Measurements from ENCODE around the gene FOXO3.

Gene FOXO3

DNA sequence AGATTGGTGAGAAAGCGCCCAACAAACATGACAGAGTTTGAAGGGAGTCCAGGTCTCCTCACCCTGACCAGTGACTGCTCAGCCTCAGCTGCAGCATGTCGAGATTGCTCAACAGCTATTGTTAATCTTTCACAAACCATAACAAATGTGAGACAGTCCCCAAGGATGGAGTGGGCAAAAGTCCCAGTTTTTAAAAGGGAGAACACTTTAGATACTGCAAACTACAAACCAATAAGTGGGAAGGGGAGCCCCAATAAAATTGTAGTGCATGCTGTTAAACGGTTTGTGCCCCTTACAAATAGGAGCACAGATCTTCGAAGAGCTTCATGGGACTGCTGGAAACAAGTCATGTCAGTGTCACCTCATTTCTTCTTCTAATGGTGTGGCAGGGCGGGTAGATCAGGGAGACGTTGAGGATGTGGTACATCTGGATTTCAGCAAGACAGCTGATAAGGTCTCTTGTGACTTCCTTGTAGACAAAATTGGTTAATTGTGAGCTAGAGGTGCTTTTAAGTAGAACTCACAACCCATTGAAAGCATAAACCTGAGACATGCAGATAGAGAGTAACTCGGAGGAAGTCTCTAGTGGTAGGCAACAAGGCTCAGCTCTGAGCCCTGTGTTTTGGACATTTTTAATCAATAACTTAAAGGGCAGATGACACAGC lies 153.5 kb downstream of the FOXO3 start:
- TF ChIP-seq, protein P1, sequence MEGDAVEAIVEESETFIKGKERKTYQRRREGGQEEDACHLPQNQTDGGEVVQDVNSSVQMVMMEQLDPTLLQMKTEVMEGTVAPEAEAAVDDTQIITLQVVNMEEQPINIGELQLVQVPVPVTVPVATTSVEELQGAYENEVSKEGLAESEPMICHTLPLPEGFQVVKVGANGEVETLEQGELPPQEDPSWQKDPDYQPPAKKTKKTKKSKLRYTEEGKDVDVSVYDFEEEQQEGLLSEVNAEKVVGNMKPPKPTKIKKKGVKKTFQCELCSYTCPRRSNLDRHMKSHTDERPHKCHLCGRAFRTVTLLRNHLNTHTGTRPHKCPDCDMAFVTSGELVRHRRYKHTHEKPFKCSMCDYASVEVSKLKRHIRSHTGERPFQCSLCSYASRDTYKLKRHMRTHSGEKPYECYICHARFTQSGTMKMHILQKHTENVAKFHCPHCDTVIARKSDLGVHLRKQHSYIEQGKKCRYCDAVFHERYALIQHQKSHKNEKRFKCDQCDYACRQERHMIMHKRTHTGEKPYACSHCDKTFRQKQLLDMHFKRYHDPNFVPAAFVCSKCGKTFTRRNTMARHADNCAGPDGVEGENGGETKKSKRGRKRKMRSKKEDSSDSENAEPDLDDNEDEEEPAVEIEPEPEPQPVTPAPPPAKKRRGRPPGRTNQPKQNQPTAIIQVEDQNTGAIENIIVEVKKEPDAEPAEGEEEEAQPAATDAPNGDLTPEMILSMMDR (conservative IDR thresholded peaks at IDR 0.05; ENCODE audit: low read depth, low read length): no peak

DNA sequence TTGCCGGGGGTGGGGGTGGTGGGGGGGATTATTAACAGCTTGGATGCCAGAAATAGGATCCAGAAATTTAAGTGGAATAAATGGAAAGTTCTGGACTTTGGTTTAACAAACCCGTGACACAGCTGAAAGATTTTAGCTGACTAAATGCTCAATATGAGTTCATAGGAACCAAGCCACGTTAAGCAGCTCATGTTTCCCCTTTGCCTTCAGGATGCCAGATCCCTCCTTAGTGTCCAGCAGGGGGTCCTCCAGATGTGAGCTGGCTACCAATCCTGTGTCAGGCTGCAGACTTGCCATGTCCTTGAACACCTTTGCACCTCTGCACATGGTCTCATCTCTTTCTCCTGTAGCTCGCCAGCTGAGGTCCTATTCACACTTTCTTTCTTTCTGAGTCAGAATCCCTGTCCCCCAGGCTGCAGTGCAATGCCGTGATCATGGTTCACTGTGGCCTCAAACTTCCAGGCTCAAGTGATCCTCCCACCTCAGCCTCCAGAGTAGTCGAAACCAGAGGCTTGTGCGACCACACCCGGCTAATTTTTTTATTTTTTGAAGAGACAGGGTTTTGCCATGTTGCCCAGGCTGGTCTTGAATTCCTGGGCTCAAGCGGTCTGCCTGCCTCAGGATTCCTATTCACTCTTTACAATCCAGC lies 154.2 kb downstream of the FOXO3 start:
- no peak overlapping the region for H3K4me3 ChIP-seq (ENCODE audit: low read depth, low read length)
- DNase-seq (ENCODE audit: low read depth): peak; percentile 46
- TF ChIP-seq, protein P1 (conservative IDR thresholded peaks at IDR 0.05; ENCODE audit: low read depth, low read length): peak; percentile 18

More for the DNA sequence above, 153.5 kb downstream of the FOXO3 start:
- no peak overlapping the region for H3K4me3 ChIP-seq (ENCODE audit: low read depth, low read length)
- no peak for DNase-seq (ENCODE audit: low read depth)

DNA sequence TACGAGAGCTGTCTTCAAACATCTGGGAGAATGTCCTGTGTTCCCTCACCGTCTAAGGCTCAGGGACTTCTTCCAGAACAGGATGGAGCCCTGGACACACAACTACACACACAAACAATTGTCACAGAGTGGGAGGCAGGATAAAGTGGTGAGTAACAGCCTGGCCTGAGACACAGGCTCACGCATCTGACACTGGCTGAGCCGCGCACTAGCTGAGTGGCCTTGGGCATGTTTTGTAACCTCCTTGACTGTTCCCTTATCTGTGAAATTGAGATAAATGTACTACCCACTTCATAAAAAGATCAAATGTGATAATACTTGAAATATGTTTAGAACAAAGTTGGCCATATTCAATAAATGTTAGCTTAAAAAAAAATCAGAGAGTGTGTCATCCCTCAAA lies 155.1 kb downstream of the FOXO3 start:
- no peak overlapping the region for H3K4me3 ChIP-seq (ENCODE audit: low read depth, low read length)
- TF ChIP-seq, protein P1 (conservative IDR thresholded peaks at IDR 0.05; ENCODE audit: low read depth, low read length): no peak
- DNase-seq (ENCODE audit: low read depth): no peak

DNA sequence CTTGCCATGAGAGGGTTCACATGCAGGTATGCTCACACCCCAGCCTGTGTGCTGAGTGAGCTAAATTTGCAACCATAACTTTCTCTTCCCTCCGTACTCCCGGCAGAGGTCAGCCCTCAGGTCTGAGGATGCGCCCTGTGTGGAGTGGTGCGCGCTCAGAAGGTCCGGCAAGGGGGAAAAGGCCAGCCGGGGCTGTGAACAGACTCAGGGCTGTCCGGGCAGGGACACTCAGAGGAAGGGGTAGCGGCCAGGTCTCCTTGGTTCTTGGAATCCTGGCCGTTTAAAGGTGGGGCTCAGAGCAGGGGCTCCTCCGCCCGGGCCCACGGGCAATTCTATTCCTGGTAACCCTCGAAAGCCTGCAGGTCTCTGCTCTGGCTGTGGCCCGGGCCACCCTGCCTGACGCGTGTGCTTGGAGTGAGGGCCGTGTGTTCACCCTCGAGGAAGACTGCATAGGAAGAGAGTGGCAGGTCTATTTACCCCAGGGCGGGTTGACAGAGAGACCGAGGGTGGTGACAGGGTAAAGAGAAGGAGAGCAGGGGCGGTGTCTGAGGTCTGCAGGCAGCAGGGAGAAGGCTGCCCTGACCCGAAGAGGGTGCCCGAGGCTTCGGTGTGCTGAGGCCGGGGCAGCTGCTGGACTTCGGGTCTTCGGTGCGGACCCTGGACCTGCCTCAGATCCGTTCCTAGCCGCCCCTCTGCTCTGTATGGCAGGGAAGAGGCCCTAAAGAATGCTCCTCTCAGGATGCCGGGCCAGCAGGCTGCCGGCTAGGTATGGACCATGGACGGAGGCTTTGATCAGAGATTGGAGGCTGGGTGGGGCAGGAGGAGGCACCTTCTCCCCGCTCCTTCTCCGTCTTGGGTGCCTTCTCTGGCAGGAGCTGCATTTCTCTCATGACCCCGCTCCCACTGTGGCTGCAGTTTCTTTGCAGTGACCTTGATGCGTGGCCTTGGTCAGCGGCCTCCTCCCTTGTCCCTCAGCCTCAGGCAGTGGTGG lies 156.4 kb downstream of the FOXO3 start:
- DNase-seq (ENCODE audit: low read depth): no peak
- TF ChIP-seq, protein P1 (conservative IDR thresholded peaks at IDR 0.05; ENCODE audit: low read depth, low read length): no peak
- H3K4me3 ChIP-seq (ENCODE audit: low read depth, low read length): no peak overlapping the region

DNA sequence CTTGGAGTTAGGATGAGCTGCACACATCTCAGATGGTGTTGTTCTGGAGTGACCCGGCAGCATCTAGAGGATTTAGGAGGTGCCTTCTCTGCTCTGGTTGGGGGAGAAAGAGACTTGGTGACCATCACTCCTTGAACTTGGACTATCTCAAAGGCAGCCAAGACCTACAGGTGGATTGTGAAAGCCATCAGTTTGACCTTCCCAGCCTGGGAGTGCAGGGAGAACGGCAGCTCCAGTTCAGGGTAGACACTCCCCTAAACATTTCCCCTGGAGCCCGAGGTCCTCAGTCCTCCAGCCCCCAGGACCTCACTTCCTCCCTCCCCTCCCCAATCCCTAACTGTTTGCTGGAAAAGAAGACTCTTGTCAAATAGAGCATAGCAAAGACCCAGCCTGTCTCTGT lies 158.8 kb downstream of the FOXO3 start:
- DNase-seq (ENCODE audit: low read depth): no peak
- no peak overlapping the region for H3K4me3 ChIP-seq (ENCODE audit: low read depth, low read length)
- TF ChIP-seq, protein P1 (conservative IDR thresholded peaks at IDR 0.05; ENCODE audit: low read depth, low read length): no peak

DNA sequence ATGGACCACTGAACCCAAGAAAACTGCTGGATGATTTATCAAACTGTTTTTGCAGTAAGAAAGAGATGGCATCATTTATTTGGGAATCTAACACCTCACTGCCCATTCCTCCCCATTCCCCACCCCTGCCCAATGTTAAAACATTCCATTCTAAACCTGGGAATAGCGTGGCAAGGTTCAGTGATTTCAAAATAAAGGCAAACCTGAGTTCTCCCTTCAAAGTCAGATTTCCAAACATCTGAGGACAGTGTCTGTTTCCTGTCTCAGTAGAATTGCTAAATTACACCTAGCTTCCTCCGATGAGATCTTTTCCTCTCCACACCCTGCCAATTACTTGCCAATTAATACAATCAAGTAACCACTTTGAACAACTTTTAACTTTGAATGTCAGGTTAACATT lies 160.1 kb downstream of the FOXO3 start:
- H3K4me3 ChIP-seq (ENCODE audit: low read depth, low read length): no peak overlapping the region
- TF ChIP-seq, protein P1 (conservative IDR thresholded peaks at IDR 0.05; ENCODE audit: low read depth, low read length): no peak
- no peak for DNase-seq (ENCODE audit: low read depth)

All from choroid plexus epithelial cell (primary cell).